Measurements from ENCODE around the gene KCNH3. TPM values are rescaled to one million over a fixed set of nuclear protein-coding genes. Genes with fewer than 3 reads are reported as not detected.

KCNH3 gene
- total and polyA plus RNA-seq, 9 donors: 0.13 to 5.9 (median 0.72) TPM; not detected in 2

- DNase-seq: no peak
- no peak overlapping the region for H3K4me3 ChIP-seq
- WGBS, 3 donors: 75 to 84% (median 77%) methylated on average over 14 to 18 of the region's 18 CpGs
Measured at GRCh38 chr12:49555631-49556390, 17.0 kb downstream of the KCNH3 start.

GRCh38 chr12:49556391-49557186, 17.8 kb downstream of the KCNH3 start:
- intact Hi-C loops (cut with DNase I): no loop called here
- Histone ChIP-seq H3K27ac (no peak overlapping the region), H3K9me3 (no peaks in the 10 kb centered on the region), H3K4me1 (ENCODE audit: insufficient read depth) (no peaks in the 10 kb centered on the region), H3K36me3 (no peaks in the 10 kb centered on the region), H3K27me3 (no peaks in the 10 kb centered on the region), H3K4me3 (no peak overlapping the region)
- TF ChIP-seq POLR2A (IDR thresholded peaks at IDR 0.05): no peak
- TF ChIP-seq EP300 (IDR thresholded peaks at IDR 0.05): no peak
- no peak for TF ChIP-seq CTCF (IDR thresholded peaks at IDR 0.05)
- 73 to 79% (median 77%) methylated on average over 11 to 12 of the region's 12 CpGs for WGBS, 3 donors
- no peak for DNase-seq

More at GRCh38 chr12:49555631-49556390, 17.0 kb downstream of the KCNH3 start:
- H3K4me1 ChIP-seq (ENCODE audit: insufficient read depth): no peaks in the 10 kb centered on the region
- TF ChIP-seq CTCF (IDR thresholded peaks at IDR 0.05) (no peak), EP300 (IDR thresholded peaks at IDR 0.05) (no peak), POLR2A (IDR thresholded peaks at IDR 0.05) (no peak)
- intact Hi-C loops (cut with DNase I): no loop called here
- no peak overlapping the region for H3K27ac ChIP-seq
- H3K27me3 ChIP-seq: no peaks in the 10 kb centered on the region
- H3K9me3 ChIP-seq: no peaks in the 10 kb centered on the region
- H3K36me3 ChIP-seq: no peaks in the 10 kb centered on the region

- no peaks in the 10 kb centered on the region for H3K36me3 ChIP-seq
- intact Hi-C loops (cut with DNase I): no loop called here
- no peak overlapping the region for H3K27ac ChIP-seq
- no peak overlapping the region for H3K4me3 ChIP-seq
- TF ChIP-seq CTCF (IDR thresholded peaks at IDR 0.05) (no peak), POLR2A (IDR thresholded peaks at IDR 0.05) (no peak), EP300 (IDR thresholded peaks at IDR 0.05) (no peak)
- H3K9me3 ChIP-seq: no peaks in the 10 kb centered on the region
- WGBS, 3 donors: 82 to 91% (median 83%) methylated on average over 18 of the region's 18 CpGs
- no peaks in the 10 kb centered on the region for H3K4me1 ChIP-seq (ENCODE audit: insufficient read depth)
- no peak for DNase-seq
- H3K27me3 ChIP-seq: no peaks in the 10 kb centered on the region
Measured at GRCh38 chr12:49557187-49557916, 18.5 kb downstream of the KCNH3 start.

- H3K27me3 ChIP-seq: no peaks in the 10 kb centered on the region
- no peak overlapping the region for H3K27ac ChIP-seq
- no peaks in the 10 kb centered on the region for H3K9me3 ChIP-seq
- no peaks in the 10 kb centered on the region for H3K36me3 ChIP-seq
- intact Hi-C loops (cut with DNase I): no loop called here
- TF ChIP-seq CTCF (IDR thresholded peaks at IDR 0.05): no peak
- TF ChIP-seq POLR2A (IDR thresholded peaks at IDR 0.05): no peak
- TF ChIP-seq EP300 (IDR thresholded peaks at IDR 0.05): no peak
- 62 to 70% (median 67%) methylated on average over 7 of the region's 7 CpGs for WGBS, 3 donors
- no peak for DNase-seq
- no peak overlapping the region for H3K4me3 ChIP-seq
- no peaks in the 10 kb centered on the region for H3K4me1 ChIP-seq (ENCODE audit: insufficient read depth)
Measured at GRCh38 chr12:49557917-49558215, 19.0 kb downstream of the KCNH3 start.
